ENCODE data around the gene FAM120C. TPM values are rescaled to one million over a fixed set of nuclear protein-coding genes. Genes with fewer than 3 reads are reported as not detected.

FAM120C gene
- total and polyA plus RNA-seq, 7 donors: under 0.01 to 7.7 (median 4.4) TPM

DNA sequence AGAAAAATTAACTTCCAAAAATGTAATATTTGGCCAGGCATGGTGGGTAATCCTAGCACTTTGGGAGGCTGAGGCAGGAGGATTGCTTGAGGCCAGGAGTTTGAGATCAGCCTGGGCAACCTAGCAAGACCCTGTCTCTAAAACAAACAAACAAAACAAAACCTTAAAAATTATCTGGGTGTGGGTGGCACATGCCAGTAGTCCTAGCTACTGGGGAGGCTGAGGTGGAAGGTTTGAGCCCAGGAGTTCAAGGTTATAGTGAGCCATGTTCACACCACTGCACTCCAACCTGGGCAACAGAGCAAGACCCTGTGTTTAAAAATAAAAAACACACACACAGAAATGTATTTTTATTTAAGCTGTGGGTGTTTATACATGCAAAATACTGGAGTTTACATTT is 12.0 kb downstream of the FAM120C start:
- Histone ChIP-seq H3K27ac (no peak overlapping the region), H3K9me3 (no peaks in the 10 kb centered on the region), H3K36me3 (peaks cover 0 to 5% (median 0%) of the 10 kb centered on the region in 4 donors), H3K27me3 (no peaks in the 10 kb centered on the region), H3K4me3 (no peak overlapping the region), H3K4me1 (no peaks in the 10 kb centered on the region)
- DNase-seq: no peak
- intact Hi-C loops (cut with DNase I): no loop called here
- TF ChIP-seq POLR2A (IDR thresholded peaks at IDR 0.05): no peak
- TF ChIP-seq POLR2AphosphoS5 (IDR thresholded peaks at IDR 0.05): no peak
- TF ChIP-seq, protein P1, sequence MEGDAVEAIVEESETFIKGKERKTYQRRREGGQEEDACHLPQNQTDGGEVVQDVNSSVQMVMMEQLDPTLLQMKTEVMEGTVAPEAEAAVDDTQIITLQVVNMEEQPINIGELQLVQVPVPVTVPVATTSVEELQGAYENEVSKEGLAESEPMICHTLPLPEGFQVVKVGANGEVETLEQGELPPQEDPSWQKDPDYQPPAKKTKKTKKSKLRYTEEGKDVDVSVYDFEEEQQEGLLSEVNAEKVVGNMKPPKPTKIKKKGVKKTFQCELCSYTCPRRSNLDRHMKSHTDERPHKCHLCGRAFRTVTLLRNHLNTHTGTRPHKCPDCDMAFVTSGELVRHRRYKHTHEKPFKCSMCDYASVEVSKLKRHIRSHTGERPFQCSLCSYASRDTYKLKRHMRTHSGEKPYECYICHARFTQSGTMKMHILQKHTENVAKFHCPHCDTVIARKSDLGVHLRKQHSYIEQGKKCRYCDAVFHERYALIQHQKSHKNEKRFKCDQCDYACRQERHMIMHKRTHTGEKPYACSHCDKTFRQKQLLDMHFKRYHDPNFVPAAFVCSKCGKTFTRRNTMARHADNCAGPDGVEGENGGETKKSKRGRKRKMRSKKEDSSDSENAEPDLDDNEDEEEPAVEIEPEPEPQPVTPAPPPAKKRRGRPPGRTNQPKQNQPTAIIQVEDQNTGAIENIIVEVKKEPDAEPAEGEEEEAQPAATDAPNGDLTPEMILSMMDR (IDR thresholded peaks at IDR 0.05): no peak
- no peak for TF ChIP-seq EP300 (IDR thresholded peaks at IDR 0.05)

DNA sequence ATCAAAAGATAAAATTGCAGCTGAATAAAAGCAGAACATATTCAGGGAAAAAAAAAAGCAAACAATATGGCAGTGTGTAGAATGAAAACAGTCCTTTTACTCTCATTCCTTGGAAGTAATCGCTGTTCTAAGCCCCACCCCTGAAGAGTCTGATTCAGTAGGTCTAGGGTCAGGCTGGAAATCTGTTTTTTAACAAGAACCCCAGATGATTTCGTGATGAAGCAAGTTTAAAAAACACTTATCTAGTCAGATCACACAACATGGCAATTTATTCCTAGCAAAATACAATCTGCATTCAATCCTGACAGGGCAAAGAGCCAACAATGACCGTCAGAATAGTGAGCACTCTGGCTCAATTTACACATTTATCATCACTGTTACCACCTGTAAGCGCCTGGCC is 16.1 kb downstream of the FAM120C start:
- Histone ChIP-seq H3K4me3 (no peak overlapping the region), H3K4me1 (no peaks in the 10 kb centered on the region), H3K36me3 (no peaks in the 10 kb centered on the region), H3K27me3 (no peaks in the 10 kb centered on the region), H3K9me3 (no peaks in the 10 kb centered on the region), H3K27ac (no peak overlapping the region)
- DNase-seq: no peak
- intact Hi-C loops (cut with DNase I): no loop called here
- TF ChIP-seq POLR2AphosphoS5 (IDR thresholded peaks at IDR 0.05): no peak
- 18 to 59% methylated on average over 4 of the region's 4 CpGs for WGBS, 2 donors

DNA sequence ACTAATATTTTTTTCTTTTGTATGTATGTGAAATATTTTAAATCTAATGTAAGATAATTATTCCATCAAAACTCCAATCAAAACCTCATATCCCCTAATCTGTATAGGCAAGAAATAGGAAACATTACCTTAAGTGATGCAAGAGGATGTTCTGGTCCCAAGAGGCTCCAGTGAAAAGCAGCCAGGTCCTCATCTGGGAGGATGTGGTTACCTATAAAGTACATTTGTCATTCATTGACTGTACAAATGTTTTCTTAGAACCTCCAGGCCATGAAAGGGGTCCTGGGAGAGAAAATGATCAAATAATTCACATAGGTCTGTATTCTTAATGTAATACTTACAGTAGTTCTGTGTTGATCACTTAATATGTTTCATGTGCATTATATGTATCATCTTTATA is 25.5 kb downstream of the FAM120C start:
- DNase-seq: no peak
- Histone ChIP-seq H3K4me1 (no peaks in the 10 kb centered on the region), H3K27me3 (no peaks in the 10 kb centered on the region), H3K36me3 (peaks cover 0 to 10% (median 0%) of the 10 kb centered on the region in 4 donors), H3K4me3 (no peak overlapping the region), H3K27ac (no peak overlapping the region), H3K9me3 (no peaks in the 10 kb centered on the region)
- TF ChIP-seq POLR2AphosphoS5 (IDR thresholded peaks at IDR 0.05) (no peak), EP300 (IDR thresholded peaks at IDR 0.05) (no peak), POLR2A (IDR thresholded peaks at IDR 0.05) (no peak)
- TF ChIP-seq, protein P1 (IDR thresholded peaks at IDR 0.05): no peak
- intact Hi-C loops (cut with DNase I): no loop called here

DNA sequence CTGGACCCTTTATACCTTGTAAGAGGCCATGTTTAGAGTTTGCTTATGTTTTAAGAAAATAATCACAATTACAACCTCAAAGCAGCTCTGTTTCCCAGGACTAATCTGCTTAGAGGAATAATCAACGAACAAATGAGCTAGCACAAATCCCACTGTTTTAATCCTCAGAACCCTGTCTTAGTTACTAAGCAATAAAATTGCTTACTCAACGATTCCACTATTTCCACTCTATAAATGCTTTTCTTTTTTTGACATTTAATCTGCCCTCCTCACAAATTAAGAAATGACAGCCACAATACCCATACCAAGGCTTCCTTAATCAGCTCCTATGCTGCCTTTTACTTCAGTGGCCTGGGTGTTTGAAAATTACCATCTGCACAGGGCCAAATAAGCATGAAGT is 48.8 kb downstream of the FAM120C start:
- no peak overlapping the region for H3K4me3 ChIP-seq
- intact Hi-C loops (cut with DNase I): no loop called here
- 92% methylated on average over 2 of the region's 2 CpGs for WGBS, 2 donors
- no peak overlapping the region for H3K27ac ChIP-seq
- H3K4me1 ChIP-seq: no peaks in the 10 kb centered on the region
- no peaks in the 10 kb centered on the region for H3K9me3 ChIP-seq
- no peaks in the 10 kb centered on the region for H3K27me3 ChIP-seq
- H3K36me3 ChIP-seq: peaks cover 0 to 35% (median 0%) of the 10 kb centered on the region in 4 donors
- DNase-seq: no peak
- no peak for TF ChIP-seq EP300 (IDR thresholded peaks at IDR 0.05)
- TF ChIP-seq POLR2AphosphoS5 (IDR thresholded peaks at IDR 0.05): no peak
- TF ChIP-seq, protein P1 (IDR thresholded peaks at IDR 0.05): no peak
- TF ChIP-seq POLR2A (IDR thresholded peaks at IDR 0.05): no peak

DNA sequence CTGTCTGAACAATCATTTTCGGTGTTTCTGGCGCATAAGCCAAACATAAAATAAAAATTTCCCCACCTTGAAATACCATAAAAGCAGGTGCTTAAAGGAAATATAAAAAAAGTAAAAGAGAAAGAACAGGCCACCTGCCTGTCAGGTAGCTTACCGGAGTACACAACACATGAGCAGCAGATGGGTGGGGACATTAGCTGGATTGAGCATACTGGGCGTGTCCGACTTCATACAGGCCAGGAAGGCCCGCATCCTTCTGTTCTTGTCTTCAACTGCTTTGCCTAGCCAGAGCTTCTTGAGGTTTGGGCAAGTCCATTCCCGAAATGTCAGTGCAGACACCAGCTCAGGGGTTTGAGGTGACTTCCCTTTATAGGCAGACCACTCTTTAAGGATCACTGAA is 66.7 kb downstream of the FAM120C start:
- WGBS, 2 donors: 22 to 73% methylated on average over 7 of the region's 7 CpGs
- TF ChIP-seq POLR2A (IDR thresholded peaks at IDR 0.05): no peak
- H3K9me3 ChIP-seq: no peaks in the 10 kb centered on the region
- intact Hi-C loops (cut with DNase I): no loop called here
- H3K36me3 ChIP-seq: no peaks in the 10 kb centered on the region
- DNase-seq: no peak
- no peaks in the 10 kb centered on the region for H3K4me1 ChIP-seq
- H3K4me3 ChIP-seq: no peak overlapping the region
- H3K27me3 ChIP-seq: no peaks in the 10 kb centered on the region
- no peak overlapping the region for H3K27ac ChIP-seq

DNA sequence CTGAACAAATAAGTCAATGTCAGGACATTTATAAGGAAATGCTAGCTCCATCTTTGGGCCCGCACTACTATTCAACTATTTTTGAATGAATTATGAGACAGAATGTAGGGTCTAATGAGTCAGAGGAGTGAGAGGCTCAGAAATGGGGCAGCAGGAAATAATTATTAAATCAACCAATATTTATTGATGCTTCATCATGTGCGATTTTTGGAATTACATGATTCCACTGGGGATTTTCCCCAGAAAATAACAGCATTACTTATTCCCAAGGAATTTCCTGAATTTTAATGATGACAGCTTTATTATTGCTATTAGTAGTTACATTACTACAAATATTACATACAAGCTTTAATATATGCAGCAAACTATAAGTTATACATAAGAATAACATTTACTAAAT is 89.5 kb downstream of the FAM120C start:
- Histone ChIP-seq H3K4me3 (no peak overlapping the region), H3K4me1 (no peaks in the 10 kb centered on the region), H3K27ac (no peak overlapping the region), H3K9me3 (no peaks in the 10 kb centered on the region), H3K36me3 (no peaks in the 10 kb centered on the region), H3K27me3 (no peaks in the 10 kb centered on the region)
- DNase-seq: no peak
- intact Hi-C loops (cut with DNase I): no loop called here
- TF ChIP-seq, protein P1 (IDR thresholded peaks at IDR 0.05): no peak
- TF ChIP-seq POLR2AphosphoS5 (IDR thresholded peaks at IDR 0.05): no peak
- no peak for TF ChIP-seq POLR2A (IDR thresholded peaks at IDR 0.05)
- TF ChIP-seq EP300 (IDR thresholded peaks at IDR 0.05): no peak
- 81 to 93% methylated on average over 2 of the region's 2 CpGs for WGBS, 2 donors
